GM18873 (cell line): ENCODE results near the gene HOXC11.

Experiments
- ATAC-seq: cut with Tn5 transposase; IDR thresholded peaks from one replicate; pipeline ENCODE4 v1.9.1; 2021; ENCODE audit warnings: mild to moderate bottlenecking, moderate library complexity, moderate number of reproducible peaks; ENCODE audit not compliant: unreplicated experiment, low FRiP score

Gene HOXC11

DNA sequence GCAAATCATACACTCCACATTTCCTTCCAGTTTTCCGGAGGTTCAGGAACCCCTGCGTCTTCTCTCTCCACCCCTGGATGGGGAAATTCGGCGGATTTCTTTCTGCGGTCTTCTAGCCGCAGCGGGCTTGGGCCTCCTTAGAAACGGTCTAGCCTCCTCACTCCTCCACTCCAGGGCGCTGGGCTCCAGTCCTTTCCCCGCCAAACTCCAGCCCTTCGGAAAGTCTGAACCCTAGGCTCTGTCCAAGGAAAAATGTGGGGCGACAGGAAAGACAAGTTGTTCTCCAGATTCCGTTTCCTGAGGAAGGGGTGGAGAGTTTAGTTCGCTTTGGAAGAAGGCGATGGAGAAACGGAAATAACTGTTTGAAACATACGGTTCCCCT, 10.6 kb downstream of the HOXC11 start:
- no peak for ATAC-seq

DNA sequence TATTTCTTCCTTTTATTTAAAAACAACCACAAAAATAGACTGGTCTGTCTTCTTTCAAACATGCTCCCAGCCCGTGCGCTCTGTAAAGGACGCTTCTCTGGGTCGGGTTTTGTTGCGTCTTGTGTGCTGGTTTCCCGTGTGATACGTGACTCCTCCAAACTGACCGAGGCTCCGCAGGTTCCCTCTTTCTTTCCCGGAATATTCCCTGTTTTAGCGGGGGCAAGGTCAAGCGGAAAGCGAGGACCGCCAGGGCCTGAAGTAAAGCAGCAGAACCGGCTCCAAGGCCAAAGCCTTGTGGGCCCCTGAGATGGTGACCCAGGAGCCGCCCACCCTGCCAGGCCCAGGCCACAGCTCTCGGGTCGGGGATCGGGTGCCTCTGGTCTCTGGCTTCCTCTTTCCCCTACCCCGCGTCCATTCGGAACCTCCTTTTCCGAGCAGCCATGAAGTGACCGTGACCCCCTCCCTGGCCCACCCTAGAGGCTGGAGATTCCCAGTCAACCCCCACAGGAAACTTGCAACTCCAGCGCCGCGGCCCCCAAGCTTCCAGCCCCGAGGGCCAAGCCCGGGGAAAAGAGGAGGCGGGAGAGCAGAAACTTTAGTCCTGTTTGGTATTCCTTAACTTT, 11.1 kb downstream of the HOXC11 start:
- no peak for ATAC-seq

DNA sequence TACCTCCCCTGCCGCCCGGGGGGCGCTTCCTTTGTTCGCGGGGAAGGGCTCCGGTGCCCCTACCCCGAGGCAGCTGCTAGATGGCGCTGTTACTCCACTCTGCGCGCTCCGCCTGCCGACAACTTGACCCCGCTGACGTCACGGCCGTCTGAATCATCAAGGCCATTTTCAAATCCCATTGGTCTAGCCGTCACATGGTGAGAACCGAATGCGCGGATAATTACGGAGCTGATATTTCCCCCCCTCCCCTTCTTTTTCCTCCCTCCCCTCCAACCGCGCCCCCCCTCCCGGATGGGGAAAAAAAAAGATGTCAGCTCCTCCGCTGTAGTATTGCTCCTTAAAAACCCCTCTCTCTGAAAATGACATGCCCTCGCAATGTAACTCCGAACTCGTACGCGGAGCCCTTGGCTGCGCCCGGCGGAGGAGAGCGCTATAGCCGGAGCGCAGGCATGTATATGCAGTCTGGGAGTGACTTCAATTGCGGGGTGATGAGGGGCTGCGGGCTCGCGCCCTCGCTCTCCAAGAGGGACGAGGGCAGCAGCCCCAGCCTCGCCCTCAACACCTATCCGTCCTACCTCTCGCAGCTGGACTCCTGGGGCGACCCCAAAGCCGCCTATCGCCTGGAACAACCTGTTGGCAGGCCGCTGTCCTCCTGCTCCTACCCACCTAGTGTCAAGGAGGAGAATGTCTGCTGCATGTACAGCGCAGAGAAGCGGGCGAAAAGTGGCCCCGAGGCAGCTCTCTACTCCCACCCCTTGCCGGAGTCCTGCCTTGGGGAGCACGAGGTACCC, 12.2 kb downstream of the HOXC11 start, which contains the start of gene HOXC10:
Gene HOXC10, plus strand, starts transcription at position 246 of the 791 bp plus-strand sequence. Its CDS starts 114 bp downstream, at position 360.
- ATAC-seq, result no peak

DNA sequence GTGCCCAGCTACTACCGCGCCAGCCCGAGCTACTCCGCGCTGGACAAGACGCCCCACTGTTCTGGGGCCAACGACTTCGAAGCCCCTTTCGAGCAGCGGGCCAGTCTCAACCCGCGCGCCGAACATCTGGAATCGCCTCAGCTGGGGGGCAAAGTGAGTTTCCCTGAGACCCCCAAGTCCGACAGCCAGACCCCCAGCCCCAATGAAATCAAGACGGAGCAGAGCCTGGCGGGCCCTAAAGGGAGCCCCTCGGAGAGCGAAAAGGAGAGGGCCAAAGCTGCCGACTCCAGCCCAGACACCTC, 12.7 kb downstream of the HOXC11 start:
- no peak for ATAC-seq

DNA sequence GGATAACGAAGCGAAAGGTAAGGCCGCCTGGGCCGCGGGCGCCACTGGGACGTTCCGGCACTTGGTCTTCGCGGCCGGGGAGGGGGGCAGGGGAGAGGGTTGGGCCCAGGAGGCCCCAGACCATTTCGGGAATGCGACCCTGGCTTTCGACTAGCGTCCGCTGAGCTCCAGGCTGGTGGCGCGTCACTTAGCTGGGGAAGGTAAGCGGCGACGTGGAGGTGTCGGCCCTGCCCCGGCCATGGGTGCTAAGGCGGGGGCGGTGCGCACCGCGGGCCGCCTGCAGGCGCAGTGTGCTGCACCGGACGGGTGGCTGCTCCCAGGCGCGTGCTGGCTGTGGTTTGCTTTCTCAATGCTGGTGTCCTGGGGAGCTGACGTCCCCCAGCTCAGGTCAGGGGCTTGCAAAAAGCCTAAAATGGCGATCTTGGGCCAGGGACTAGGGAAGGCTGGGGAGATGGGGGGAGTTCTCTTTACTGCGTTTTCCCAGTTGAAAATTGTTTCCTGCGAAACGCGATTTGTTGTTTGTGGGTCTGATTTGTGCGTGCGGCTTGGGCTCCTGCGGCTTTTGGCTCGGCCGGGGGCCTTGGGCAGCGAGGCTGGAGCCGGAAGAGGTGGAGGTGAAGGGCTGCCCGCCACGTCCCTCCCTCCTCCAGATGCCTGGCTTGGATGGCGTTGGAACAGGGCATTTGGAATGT, 13.2 kb downstream of the HOXC11 start:
- ATAC-seq, result no peak

DNA sequence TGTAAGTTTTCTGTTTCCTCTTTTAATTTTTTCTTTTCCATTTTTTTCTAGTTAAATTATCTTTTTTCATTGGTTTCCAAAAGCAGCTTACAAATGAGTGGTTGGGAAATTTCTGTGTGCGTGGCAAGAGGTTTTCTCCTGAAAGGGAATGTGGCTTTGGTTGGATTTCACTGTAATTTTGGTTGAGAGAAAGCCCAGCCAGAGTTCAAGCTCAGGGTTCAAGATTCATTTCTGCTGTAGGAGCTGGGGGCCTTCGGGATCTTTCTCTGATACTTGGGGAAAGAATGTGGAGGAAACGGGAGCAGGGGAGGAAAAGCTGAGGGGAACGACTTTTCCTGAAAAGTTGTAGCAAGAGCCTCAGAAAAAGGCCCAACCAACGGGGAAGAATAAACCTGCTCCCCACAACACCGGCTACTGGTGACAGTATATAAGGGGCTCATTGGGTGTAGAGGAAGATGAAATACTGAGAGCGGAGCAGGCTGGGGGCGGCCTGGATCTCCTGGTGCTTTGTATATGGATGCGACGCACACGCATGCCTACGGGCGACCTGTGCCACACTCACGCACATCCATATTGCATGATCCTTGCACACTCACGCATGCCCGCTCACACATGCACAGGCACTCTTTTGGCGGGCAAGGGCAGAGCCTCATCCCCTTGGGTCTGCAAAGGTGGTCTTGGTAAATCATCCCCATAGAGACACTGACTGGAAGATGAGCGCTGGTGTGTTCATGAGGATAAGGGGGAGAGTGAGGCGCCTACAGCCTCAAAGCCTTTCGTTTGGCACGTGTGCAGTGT, 14.0 kb downstream of the HOXC11 start:
- no peak for ATAC-seq

DNA sequence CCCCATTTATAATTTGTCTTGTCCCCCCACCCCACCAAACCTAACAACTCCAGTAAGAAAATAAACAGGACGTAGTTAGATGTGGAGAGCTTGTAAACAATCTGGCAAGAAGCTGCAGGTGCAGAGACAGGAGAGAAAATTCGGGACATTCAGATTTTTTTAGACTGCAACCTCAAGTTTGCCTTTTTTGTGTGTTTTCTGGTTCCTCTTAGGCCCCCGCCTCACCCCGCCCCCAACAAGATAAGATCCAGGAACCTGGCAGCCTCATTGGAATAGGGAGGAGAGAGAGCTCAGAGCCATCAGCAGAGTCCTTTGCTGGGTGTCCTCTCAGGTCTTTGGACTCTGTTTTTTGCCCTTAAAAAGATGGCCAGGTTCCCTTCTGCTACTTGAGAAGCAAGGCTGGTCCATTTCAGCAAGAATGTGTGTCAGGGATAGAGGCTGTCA, 14.9 kb downstream of the HOXC11 start:
- no peak for ATAC-seq

DNA sequence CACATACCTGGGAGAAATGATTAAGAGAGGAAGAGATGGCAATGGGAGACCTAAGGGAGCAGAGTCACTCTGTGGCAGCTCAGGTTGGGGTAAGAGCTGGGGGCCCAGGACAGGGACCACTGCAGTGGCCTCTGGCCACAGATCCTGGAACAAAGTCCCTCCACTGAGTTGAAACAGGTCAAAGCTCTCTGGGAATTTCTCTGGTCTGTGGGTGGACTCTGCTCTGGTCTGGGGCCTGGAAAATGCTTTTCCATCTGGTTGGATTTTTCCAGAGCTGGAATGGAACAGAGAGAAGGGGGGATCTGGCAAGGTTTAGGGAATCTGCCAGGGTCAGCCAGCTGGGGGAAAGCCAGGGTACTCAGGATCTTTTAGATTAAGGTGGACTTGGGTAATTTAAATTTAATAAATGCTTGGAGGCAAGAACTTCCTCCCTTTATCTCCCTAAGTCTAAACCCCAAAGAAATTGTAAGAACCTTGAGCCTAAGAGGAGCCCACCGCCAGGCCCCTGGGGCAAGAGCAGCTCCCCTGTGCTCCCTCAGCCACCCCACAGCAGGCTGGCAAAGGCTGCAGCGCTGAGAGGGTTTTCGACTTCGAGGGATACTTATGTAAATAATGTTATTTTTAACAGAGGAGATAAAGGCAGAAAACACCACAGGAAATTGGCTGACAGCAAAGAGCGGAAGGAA, 15.8 kb downstream of the HOXC11 start:
- no peak for ATAC-seq

DNA sequence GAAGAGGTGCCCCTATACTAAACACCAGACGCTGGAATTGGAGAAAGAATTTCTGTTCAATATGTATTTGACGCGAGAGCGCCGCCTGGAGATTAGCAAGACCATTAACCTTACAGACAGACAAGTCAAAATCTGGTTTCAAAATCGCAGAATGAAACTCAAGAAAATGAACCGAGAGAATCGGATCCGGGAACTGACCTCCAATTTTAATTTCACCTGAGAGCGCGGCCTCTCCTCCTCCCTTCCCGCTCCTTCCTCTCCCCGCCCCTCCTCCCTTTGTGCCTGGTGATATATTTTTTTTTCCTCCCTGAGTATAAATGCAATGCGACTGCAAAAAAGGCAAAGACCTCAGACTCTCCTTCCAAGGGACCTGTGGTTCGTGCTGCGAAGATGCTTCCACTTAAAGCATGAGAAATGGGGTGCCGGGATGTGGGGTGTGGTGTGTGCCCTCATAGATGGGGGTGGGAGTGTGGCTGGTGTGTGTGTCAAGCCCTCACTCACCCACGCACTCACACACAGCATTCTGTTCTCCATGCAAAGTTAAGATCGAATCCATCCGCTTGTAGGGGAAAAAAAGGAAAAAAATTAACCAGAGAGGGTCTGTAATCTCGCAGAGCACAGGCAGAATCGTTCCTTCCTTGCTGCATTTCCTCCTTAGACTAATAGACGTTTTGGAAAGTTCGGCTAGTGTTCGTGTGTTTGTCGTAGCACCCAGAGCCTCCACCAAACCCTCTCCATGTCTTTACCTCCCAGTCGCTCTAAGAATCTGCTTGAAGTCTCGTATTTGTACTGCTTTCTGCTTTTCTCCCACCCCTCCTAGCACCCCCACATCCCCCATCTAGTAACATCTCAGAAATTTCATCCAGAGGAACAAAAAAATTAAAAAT, 16.5 kb downstream of the HOXC11 start:
- no peak for ATAC-seq

DNA sequence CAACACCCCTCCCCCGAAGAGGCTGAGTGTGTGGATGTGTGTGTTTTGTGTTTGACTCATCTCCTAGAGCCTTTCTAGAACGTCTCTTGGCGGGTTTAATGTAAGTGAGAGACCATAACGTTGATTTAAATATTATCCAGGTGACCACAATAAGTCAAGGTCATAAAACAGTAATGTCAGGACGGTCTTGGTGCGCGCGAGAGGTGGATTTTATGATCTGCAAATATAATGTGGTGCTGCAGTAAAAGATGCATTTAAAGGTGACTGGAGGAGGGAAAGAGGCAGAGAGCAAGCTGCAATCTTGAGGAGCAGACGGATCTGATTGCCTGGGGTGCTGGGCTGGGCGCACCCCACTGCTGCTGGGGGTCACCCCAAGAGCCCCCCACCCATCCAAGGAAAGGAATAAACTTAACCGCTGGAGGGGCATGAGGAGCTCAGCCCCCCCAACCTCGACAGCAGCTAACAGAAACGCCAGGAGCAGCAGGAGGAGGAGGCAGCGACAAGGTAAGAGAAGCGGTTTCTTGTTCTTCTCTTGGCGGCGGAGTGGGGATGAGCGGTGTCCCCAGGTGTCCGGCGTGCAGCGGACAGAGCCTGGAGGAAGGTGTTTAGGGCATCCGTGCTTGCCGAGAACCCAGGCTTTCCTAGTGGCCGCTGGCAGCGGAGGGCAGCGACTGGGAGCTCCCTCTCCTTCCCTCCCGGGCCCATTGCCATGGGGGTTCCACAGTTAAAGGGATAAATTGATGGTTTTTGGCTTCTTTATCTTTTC, 17.6 kb downstream of the HOXC11 start:
- ATAC-seq, result no peak

DNA sequence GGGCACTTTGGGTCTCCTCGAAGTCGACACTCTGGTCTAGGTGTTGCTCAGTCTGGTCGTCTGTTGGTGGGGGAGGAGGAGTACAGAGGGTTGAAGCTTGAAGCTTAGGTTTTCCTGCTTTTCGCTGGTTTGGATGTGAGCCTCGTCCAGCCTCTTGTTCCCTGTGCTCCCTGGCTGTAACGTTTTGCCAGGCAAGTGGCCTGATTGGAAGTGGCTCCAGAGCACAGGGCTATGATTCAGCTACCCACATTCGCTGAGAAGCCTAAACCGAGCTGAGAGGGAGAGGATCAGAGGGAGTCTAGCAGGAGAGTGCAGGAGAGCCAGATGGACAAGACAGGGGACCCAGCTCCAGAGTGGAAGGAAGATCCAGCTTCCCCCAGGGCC, 18.1 kb downstream of the HOXC11 start:
- ATAC-seq, result no peak

DNA sequence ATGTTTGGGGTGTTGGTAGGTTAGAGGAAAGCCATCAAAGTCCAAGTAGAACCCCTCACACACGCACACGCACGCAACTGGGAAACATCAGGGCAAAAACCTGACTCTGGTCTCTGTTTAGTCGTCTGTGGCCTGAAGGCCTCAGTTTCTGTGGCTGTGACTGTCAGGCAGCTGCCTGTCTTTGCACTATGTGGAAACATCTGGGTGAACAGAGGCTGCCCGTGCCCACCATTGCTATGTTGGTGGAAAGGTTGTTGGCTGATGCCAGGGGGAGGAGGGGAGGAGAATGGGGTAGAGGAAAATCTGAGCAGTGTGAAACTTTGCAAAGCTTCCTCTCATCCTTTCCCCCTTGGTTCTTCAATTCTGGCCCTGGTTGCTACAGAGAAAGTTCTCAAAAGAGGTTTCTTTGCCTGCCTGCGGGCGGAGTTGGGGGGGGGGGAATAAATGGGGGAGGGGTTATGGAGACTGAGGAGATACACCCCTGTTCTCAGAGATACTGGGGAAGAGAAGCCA, 19.5 kb downstream of the HOXC11 start:
- no peak for ATAC-seq

DNA sequence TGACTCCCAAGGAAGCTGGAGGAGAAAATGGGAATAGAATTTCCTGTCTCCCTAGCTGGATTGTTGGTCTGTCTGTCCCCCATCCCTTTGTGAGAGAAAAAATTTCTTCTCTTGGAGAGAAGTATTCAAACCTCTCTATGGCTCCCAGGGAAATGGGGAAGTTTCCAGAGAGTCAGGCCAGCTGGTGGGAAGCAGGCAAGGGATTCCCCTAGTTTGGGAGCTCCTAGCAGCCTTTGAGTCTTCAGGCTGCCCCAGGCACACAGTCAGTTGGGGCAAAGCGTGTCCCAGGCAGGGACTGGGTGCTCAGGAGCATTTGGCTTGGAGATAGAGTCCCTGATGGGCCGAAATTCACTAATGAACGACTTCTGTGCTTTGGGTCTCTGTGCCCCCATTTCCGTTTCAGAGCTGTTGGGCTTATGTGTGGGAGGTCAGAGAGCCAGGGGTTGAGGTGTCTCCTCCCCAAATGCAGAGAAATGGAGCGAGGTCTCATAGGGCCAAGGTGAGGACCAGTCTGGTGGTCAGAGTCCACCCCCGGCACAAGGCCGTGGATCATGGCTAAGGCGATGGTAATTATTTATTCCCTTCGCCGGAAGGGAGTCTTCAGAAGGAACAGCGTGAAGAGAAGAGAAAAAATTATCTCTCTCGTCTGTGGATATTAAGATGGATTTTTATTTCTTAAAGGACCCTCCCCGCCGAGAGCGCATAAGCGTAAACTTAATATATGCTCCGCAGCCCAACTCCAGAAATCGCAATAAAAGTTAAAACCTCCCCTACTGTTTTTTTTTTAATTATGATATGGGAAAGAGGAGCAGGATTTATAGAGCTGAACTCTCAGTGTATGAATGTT, 20.5 kb downstream of the HOXC11 start:
- no peak for ATAC-seq

DNA sequence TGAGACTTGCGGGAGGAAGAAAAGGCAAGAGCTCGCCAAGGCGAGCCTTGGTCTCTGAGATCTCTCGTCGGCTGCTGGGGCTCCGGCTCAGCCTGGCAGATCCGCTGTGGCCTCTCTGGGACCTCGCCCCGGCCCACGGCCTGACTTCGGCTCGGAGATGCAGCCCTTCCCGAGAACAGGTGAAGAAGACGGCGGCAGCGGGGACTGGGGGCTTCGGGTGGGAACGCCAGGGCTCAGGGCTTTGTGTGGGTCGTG, 21.0 kb downstream of the HOXC11 start:
- ATAC-seq, result no peak

DNA sequence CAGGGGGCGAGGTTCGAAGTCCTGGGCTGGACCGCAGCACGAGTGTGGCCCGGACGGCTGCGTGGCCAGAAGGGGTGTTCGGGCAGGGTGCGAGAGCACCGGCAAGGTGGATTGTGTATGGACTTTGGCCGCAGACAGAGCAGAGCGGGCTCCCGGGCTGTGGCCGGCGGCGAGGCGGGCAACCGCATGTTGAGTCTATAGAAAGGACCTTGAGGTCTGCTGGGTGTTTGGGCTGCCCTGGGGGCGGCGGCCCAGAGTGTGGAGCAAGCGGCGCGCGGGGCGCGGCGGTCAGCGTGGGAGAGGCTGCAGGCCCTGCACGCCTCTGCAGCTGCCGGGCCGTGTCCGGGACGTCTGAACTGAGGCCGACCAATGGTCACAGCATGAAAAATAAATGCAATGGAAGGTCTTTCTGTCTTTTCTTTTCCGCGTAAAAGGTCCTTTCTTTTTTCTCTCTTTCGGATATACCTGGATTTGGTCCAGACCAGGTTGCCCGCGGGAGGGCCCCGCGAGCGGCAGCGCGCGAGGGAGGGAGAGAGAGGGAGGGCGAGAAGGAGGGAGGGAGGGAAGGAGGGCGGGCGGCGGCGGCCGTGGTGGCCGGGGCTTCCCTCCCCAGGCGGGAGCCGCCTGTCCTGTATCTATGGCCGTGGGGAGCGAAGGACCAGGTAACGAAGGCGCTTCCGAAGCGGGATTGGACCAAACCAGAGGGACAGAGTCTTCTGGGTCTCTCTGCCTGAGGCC, 21.5 kb downstream of the HOXC11 start:
- ATAC-seq, result no peak

DNA sequence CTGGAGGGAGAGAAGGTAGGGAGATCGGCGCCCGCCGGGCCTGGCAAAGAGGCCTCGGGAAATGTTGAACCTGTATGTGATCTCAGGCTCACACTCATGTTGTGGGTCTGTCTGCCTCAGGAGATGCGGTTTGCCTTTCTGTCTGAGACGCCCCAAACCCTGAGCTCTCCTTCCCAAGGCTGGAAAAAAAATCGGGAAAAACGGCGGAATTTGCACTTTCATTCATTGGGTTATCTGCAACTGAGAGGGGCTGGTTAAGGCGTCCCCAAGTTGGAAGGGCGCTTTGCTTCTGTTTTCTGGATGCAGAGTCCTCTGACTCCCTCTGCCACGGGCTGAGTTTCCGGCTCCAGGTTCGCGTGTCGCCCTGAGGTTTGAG, 22.1 kb downstream of the HOXC11 start:
- no peak for ATAC-seq
